ENCODE measurements around the gene NEURL1. TPM values are rescaled to one million over a fixed set of nuclear protein-coding genes. Genes with fewer than 3 reads are reported as not detected.
"Not testable (repeated sequence)": the region's sequence is repeated elsewhere in the genome, so short reads cannot be mapped to it uniquely, and the experiment has no call there.

NEURL1 gene
- total and polyA plus RNA-seq, 4 experiments from 2014 or later, result 0.76 to 0.96 (median 0.83) TPM

GRCh38 chr10:103525901-103526300 lies 32.4 kb downstream of the NEURL1 start:
- Mint-ChIP-seq H3K9me3 (peaks cover 0 to 29% (median 12%) of the 10 kb centered on the region in 8 donors), H3K36me3 (peaks cover 0 to 3% of the 10 kb centered on the region in 2 donors), H3K27me3 (peaks cover 8 to 15% of the 10 kb centered on the region in 2 donors), H3K4me1 (no peaks in the 10 kb centered on the region), H3K4me3 (no peak overlapping the region), H3K27ac (no peak overlapping the region)
- no peak overlapping the region for H3K4me3 ChIP-seq (ENCODE audit: low read length in 2 of 2)
- H3K27me3 ChIP-seq (ENCODE audit: insufficient read depth, low read length), result no peaks in the 10 kb centered on the region
- H3K4me1 ChIP-seq (ENCODE audit: insufficient read depth, low read length), result no peaks in the 10 kb centered on the region
- ChIA-PET CTCF (ENCODE audit: partially characterized antibody) (no interaction called here), POLR2A (ENCODE audit: partially characterized antibody) (no interaction called here)
- H3K36me3 ChIP-seq (ENCODE audit: insufficient read depth, low read length), result no peaks in the 10 kb centered on the region
- no peaks in the 10 kb centered on the region for H3K9me3 ChIP-seq (ENCODE audit: control insufficient read depth in 1 of 2, low read length in 2 of 2)
- H3K27ac ChIP-seq (ENCODE audit: low read depth, low read length), result no peak overlapping the region
- intact Hi-C loops (cut with micrococcal nuclease), result no loop called here
- DNase-seq, result no peak

- H3K27me3 Mint-ChIP-seq, result peaks cover 8 to 15% of the 10 kb centered on the region in 2 donors
- H3K4me1 Mint-ChIP-seq; H3K36me3 Mint-ChIP-seq; H3K27me3 ChIP-seq (ENCODE audit: insufficient read depth, low read length); CTCF ChIA-PET (ENCODE audit: partially characterized antibody); H3K4me3 ChIP-seq (ENCODE audit: low read length in 2 of 2); POLR2A ChIA-PET (ENCODE audit: partially characterized antibody); H3K9me3 ChIP-seq (ENCODE audit: control insufficient read depth in 1 of 2, low read length in 2 of 2); H3K4me3 Mint-ChIP-seq; intact Hi-C loops (cut with micrococcal nuclease); H3K4me1 ChIP-seq (ENCODE audit: insufficient read depth, low read length); H3K27ac ChIP-seq (ENCODE audit: low read depth, low read length); DNase-seq; H3K27ac Mint-ChIP-seq; H3K36me3 ChIP-seq (ENCODE audit: insufficient read depth, low read length): not testable (repeated sequence)
- H3K9me3 Mint-ChIP-seq, result peaks cover 0 to 29% (median 13%) of the 10 kb centered on the region in 8 donors
These were observed 34.0 kb downstream of the NEURL1 start for GRCh38 chr10:103527476-103527875.

GRCh38 chr10:103528549-103528948 lies 35.0 kb downstream of the NEURL1 start:
- Histone ChIP-seq H3K36me3 (ENCODE audit: insufficient read depth, low read length) (no peaks in the 10 kb centered on the region), H3K27me3 (ENCODE audit: insufficient read depth, low read length) (no peaks in the 10 kb centered on the region), H3K4me3 (ENCODE audit: low read length in 2 of 2) (no peak overlapping the region), H3K4me1 (ENCODE audit: insufficient read depth, low read length) (no peaks in the 10 kb centered on the region), H3K27ac (ENCODE audit: low read depth, low read length) (no peak overlapping the region), H3K9me3 (ENCODE audit: control insufficient read depth in 1 of 2, low read length in 2 of 2) (no peaks in the 10 kb centered on the region)
- Mint-ChIP-seq H3K9me3 (peaks cover 0 to 29% (median 13%) of the 10 kb centered on the region in 8 donors), H3K27ac (no peak overlapping the region), H3K36me3 (peaks cover 0 to 7% of the 10 kb centered on the region in 2 donors), H3K4me3 (no peak overlapping the region), H3K4me1 (no peaks in the 10 kb centered on the region), H3K27me3 (peaks cover 7 to 15% of the 10 kb centered on the region in 2 donors)
- intact Hi-C loops (cut with micrococcal nuclease), result no loop called here
- no peak for DNase-seq
- ChIA-PET POLR2A (ENCODE audit: partially characterized antibody) (no interaction called here), CTCF (ENCODE audit: partially characterized antibody) (interaction anchor here (0.9 to 1.2 kb wide), 2 partner anchors 14 to 41 kb away, joined by 3 read pairs; no protein-coding TSS in a partner anchor)

GRCh38 chr10:103529539-103529938 lies 36.0 kb downstream of the NEURL1 start:
- Histone ChIP-seq H3K27me3 (ENCODE audit: insufficient read depth, low read length) (no peaks in the 10 kb centered on the region), H3K4me3 (ENCODE audit: low read length in 2 of 2) (no peak overlapping the region), H3K27ac (ENCODE audit: low read depth, low read length) (no peak overlapping the region), H3K9me3 (ENCODE audit: control insufficient read depth in 1 of 2, low read length in 2 of 2) (no peaks in the 10 kb centered on the region), H3K4me1 (ENCODE audit: insufficient read depth, low read length) (no peaks in the 10 kb centered on the region), H3K36me3 (ENCODE audit: insufficient read depth, low read length) (no peaks in the 10 kb centered on the region)
- H3K36me3 Mint-ChIP-seq, result peaks cover 0 to 13% of the 10 kb centered on the region in 2 donors
- no peak for DNase-seq
- H3K27me3 Mint-ChIP-seq, result peaks cover 6 to 15% of the 10 kb centered on the region in 2 donors
- H3K9me3 Mint-ChIP-seq, result peaks cover 0 to 36% (median 20%) of the 10 kb centered on the region in 8 donors
- ChIA-PET CTCF (ENCODE audit: partially characterized antibody) (interaction anchor here (1.2 to 1.5 kb wide), 2 partner anchors 40 to 111 kb away, joined by 3 read pairs; no protein-coding TSS in a partner anchor), POLR2A (ENCODE audit: partially characterized antibody) (no interaction called here)
- no peak overlapping the region for H3K27ac Mint-ChIP-seq
- intact Hi-C loops (cut with micrococcal nuclease), result no loop called here
- no peaks in the 10 kb centered on the region for H3K4me1 Mint-ChIP-seq
- no peak overlapping the region for H3K4me3 Mint-ChIP-seq

- H3K4me3 ChIP-seq (ENCODE audit: low read length in 2 of 2), result no peak overlapping the region
- no peaks in the 10 kb centered on the region for H3K9me3 ChIP-seq (ENCODE audit: control insufficient read depth in 1 of 2, low read length in 2 of 2)
- ChIA-PET CTCF (ENCODE audit: partially characterized antibody) (no interaction called here), POLR2A (ENCODE audit: partially characterized antibody) (no interaction called here)
- H3K27me3 Mint-ChIP-seq, result peaks cover 8 to 10% of the 10 kb centered on the region in 2 donors
- no peaks in the 10 kb centered on the region for H3K36me3 ChIP-seq (ENCODE audit: insufficient read depth, low read length)
- intact Hi-C loops (cut with micrococcal nuclease), result no loop called here
- H3K36me3 Mint-ChIP-seq, result peaks cover 0 to 9% of the 10 kb centered on the region in 2 donors
- no peak overlapping the region for H3K4me3 Mint-ChIP-seq
- H3K27me3 ChIP-seq (ENCODE audit: insufficient read depth, low read length), result no peaks in the 10 kb centered on the region
- H3K27ac ChIP-seq (ENCODE audit: low read depth, low read length), result no peak overlapping the region
- no peak for DNase-seq
- H3K4me1 Mint-ChIP-seq, result no peaks in the 10 kb centered on the region
- no peaks in the 10 kb centered on the region for H3K4me1 ChIP-seq (ENCODE audit: insufficient read depth, low read length)
- peaks cover 0 to 32% (median 12%) of the 10 kb centered on the region in 8 donors for H3K9me3 Mint-ChIP-seq
- H3K27ac Mint-ChIP-seq, result no peak overlapping the region
These were observed 40.3 kb downstream of the NEURL1 start for GRCh38 chr10:103533827-103534226.

- peaks cover 5% of the 10 kb centered on the region for H3K27me3 ChIP-seq (ENCODE audit: insufficient read depth, low read length)
- no peaks in the 10 kb centered on the region for H3K9me3 ChIP-seq (ENCODE audit: control insufficient read depth in 1 of 2, low read length in 2 of 2)
- H3K4me3 ChIP-seq (ENCODE audit: low read length in 2 of 2), result no peak overlapping the region
- intact Hi-C loops (cut with micrococcal nuclease), result no loop called here
- peaks cover 0 to 9% of the 10 kb centered on the region in 2 donors for H3K36me3 Mint-ChIP-seq
- peaks cover 15% of the 10 kb centered on the region in 2 donors for H3K27me3 Mint-ChIP-seq
- CTCF ChIA-PET (ENCODE audit: partially characterized antibody), result interaction anchor here (1.6 kb wide), 1 partner anchor 11 kb away, joined by 6 read pairs; no protein-coding TSS in a partner anchor
- no peak for DNase-seq
- POLR2A ChIA-PET (ENCODE audit: partially characterized antibody), result no interaction called here
- H3K36me3 ChIP-seq (ENCODE audit: insufficient read depth, low read length), result no peaks in the 10 kb centered on the region
- H3K9me3 Mint-ChIP-seq, result peaks cover 0 to 26% (median 12%) of the 10 kb centered on the region in 8 donors
- no peak overlapping the region for H3K4me3 Mint-ChIP-seq
- H3K27ac ChIP-seq (ENCODE audit: low read depth, low read length), result no peak overlapping the region
- H3K4me1 Mint-ChIP-seq, result no peaks in the 10 kb centered on the region
- H3K27ac Mint-ChIP-seq, result no peak overlapping the region
- H3K4me1 ChIP-seq (ENCODE audit: insufficient read depth, low read length), result no peaks in the 10 kb centered on the region
These were observed 41.4 kb downstream of the NEURL1 start for GRCh38 chr10:103534621-103535498.

- Histone ChIP-seq H3K27ac (ENCODE audit: low read depth, low read length) (no peak overlapping the region), H3K4me1 (ENCODE audit: insufficient read depth, low read length) (no peaks in the 10 kb centered on the region), H3K9me3 (ENCODE audit: control insufficient read depth in 1 of 2, low read length in 2 of 2) (no peaks in the 10 kb centered on the region), H3K36me3 (ENCODE audit: insufficient read depth, low read length) (no peaks in the 10 kb centered on the region), H3K4me3 (ENCODE audit: low read length in 2 of 2) (no peak overlapping the region), H3K27me3 (ENCODE audit: insufficient read depth, low read length) (peaks cover 5% of the 10 kb centered on the region)
- Mint-ChIP-seq H3K27me3 (peaks cover 15 to 17% of the 10 kb centered on the region in 2 donors), H3K9me3 (peaks cover 0 to 18% (median 8%) of the 10 kb centered on the region in 8 donors), H3K27ac (no peak overlapping the region), H3K4me3 (no peak overlapping the region), H3K4me1 (no peaks in the 10 kb centered on the region), H3K36me3 (peaks cover 0 to 9% of the 10 kb centered on the region in 2 donors)
- POLR2A ChIA-PET (ENCODE audit: partially characterized antibody), result no interaction called here
- CTCF ChIA-PET (ENCODE audit: partially characterized antibody), result interaction anchor here (1.6 kb wide), 1 partner anchor 10 kb away, joined by 6 read pairs; no protein-coding TSS in a partner anchor
- DNase-seq, result no peak
- intact Hi-C loops (cut with micrococcal nuclease), result no loop called here
These were observed 42.1 kb downstream of the NEURL1 start for GRCh38 chr10:103535595-103535994.

All from CD4-positive, alpha-beta memory T cell (primary cell).